NCI-H69 (cell line): ENCODE measurements around the gene BCKDK.
"Not testable (repeated sequence)": the region's sequence is repeated elsewhere in the genome, so short reads cannot be mapped to it uniquely, and the experiment has no call there.

Source experiments
- DNase-seq: peaks from one replicate; lab custom pipeline; 2025; lab: John Stamatoyannopoulos, UW

BCKDK gene

GRCh38 chr16:31127182-31127581 is 19.0 kb downstream of the BCKDK start:
- no peak for DNase-seq

GRCh38 chr16:31128711-31129567 is 20.8 kb downstream of the BCKDK start:
- no peak for DNase-seq

- no peak for DNase-seq
Observed at GRCh38 chr16:31129568-31130335, 21.6 kb downstream of the BCKDK start.

GRCh38 chr16:31130336-31130891 is 22.2 kb downstream of the BCKDK start:
- no peak for DNase-seq

DNA sequence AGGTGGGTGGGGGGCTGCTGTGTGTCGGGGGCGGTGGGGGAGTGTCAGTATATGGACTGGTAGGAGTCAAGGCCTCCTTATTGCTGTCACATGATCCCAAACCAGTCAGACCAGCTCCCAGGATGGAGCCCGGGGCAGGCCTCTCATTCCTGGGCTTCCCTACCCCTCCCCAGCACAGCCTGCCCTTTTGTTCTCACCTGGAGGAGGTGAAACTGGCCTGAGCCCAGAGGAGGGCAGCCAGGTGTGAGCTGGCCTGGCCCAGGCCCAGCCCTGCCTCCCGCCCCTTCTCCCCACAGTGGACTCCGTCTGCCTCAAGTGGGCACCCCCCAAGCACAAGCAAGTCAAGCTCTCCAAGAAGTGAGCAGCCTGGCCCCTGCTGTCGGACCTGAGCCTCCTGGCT is 22.7 kb downstream of the BCKDK start:
- no peak for DNase-seq

GRCh38 chr16:31131416-31131815 is 23.2 kb downstream of the BCKDK start:
- DNase-seq: no peak

DNA sequence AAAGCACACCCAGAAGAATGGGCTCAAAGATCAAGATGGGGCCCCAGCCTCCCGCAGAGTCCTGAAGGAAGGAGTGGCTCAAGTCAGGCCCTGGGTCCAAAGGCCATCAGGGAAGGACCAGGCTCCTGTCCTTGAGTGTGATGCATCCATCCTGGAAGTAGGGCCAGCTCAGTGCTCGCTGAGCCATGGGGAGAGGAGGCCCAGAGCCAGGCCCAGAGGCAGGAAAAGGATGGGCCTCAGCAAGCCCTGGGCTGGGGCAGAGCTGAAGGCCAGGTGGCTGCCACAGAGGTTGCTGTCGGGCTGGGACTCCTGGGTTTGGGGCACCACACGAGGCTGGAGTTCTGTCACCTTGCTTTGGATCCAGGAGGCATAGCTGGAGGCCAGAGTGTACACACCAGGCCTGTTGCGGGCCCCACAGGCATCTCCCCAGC is 23.7 kb downstream of the BCKDK start:
- no peak for DNase-seq

DNA sequence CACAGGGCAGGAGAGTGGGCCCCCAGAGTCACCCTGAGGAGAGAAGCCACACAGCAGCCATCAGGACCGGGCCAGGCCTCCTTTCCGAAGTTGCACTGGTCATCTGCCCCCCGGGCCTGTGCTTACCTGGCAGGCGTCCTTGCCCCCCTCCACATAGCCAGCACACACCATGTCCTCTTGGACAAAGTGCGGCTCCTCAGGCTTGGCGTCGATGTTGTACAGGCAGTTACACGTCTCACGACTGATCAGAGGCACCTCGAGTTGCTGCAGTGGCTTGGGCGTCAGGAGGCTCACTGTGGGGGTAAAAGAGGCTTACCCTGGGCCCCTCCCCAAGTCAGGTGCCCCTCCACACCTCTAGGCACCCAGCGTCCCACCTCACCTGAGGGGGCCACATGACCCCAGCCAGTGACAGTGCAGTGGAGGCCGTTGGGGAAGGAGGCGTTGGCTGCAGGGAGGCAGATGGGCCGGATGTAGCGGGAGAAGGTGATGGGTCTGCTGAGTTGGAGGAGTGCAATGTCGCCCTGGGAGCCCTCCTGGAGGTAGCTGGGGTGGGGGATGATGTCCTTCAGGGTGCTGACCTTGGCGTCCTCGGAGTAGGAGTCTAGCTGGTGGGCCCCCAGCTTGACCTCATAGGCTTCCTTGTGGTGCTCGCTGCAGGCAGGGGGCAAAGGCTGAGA is 24.3 kb downstream of the BCKDK start:
- DNase-seq: no peak

DNA sequence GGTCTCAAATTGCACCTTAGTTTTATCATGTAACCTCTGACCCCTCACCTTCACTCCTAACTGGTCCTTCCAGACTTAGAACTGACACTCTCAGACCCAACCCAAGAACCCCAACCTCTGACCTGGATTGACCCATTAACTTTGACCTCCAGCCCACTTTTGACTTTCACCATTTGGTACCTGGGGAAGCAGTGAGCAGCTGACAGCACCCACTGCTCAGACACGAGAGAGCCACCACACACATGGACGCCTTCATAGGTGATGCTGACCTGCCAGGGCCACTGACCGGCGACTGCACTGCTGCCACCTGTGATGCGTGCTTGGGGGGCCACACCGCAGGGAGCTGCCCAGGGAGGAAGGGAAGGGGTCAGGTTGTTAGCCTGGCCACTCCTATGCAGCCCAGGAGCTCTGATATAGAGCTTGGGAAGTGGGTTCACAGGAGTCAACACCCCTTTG is 24.9 kb downstream of the BCKDK start:
- no peak for DNase-seq

DNA sequence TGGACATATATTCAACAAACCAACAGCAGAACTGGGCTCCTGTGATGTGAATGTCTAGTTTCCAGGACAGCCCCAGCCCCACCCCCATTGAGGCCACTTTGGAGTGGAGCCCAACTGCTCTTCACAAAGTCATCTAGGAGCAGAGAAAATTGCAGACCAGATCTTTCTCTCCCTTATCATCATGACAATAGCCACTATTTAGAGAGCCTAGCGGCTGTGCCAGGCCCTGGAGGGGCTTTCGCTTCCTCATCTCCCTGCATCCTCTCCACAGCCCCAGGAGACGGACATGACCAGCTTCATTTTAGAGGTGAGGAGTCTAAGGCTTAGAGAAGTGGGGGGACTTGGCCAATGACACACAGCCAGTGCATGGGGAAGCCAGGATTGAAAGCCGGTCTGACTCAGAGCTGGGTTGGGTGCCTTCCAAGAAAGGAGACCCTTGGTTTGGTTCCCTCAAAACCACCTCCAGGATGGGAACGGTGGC is 25.9 kb downstream of the BCKDK start:
- peak; percentile 44 for DNase-seq

- DNase-seq: peak; percentile 85
Observed at GRCh38 chr16:31134625-31135534, 26.7 kb downstream of the BCKDK start.

DNA sequence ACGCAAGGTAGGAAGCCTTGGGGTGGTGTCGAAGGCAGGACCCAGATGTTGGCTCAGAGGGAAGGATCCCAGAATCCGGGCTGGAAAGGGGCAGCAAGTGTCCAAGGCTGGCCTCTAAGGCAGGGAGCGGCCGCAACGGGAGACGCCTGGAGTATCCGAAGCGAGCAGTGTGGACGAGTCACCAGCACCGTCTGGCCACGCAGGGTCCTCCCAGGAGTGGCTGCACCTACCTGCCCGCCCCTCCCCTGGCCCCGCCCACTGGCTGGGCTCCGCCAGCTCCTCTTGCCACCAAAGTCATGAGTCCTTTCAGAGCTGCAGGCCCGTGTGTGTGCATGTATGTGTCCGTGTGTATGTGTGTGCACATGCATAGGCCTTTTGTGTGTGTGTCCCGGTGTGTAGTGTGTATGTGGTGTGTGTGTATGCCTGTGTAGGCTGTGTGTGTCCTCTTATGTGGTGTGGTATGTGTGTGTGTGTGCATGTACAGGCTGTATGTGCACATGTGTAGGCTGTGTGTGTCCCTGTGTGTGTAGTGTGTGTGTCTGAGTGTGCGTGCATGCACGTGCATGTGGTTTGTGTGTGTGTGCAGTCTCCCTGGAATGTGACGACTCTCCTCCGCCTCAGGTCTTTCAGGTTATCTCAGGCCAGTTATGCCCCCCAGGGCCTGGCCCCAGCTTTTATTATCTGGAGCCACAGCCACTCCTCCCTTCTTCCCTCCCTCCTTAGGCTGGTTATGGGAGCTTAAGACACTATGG is 27.5 kb downstream of the BCKDK start, which contains the start of gene PRSS8:
PRSS8 (minus strand) TSS at position 193 of the 752 bp plus-strand sequence. CDS start 229 bp downstream, outside the sequence.
- DNase-seq: peak; percentile 69

- DNase-seq: no peak
Observed at GRCh38 chr16:31136287-31136662, 28.1 kb downstream of the BCKDK start.

DNA sequence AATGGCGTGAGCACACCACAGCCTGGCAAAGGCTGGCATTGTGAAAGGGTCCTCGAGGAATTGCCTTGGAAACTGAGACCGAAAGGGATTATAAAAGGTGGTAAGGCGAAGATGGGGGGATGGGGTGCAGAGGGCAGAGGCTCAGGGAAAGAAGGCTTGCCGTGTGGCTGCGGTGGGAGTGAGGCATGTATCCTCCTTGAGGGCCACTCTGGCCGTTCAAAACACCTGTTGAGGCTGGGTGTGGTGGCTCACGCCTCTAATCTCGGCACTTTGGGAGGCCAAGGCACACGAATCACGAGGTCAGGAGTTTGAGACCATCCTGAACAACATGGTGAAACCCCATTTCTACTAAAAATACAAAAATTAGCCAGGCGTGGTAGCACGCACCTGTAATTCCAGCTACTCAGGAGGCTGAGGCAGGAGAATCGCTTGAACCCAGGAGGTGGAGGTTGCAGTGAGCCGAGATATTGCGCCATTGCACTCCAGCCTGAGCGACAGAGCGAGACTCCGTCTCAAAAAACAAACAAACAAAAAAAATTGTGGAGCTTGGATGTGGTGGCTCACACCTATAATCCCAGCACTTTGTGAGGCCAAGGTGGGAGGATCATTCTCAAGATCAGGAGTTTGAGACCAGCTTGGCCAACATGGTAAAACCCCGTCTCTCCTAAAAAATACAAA is 28.8 kb downstream of the BCKDK start:
- DNase-seq: not testable (repeated sequence)

- DNase-seq: no peak
Observed at GRCh38 chr16:31138621-31139578, 30.7 kb downstream of the BCKDK start.

DNA sequence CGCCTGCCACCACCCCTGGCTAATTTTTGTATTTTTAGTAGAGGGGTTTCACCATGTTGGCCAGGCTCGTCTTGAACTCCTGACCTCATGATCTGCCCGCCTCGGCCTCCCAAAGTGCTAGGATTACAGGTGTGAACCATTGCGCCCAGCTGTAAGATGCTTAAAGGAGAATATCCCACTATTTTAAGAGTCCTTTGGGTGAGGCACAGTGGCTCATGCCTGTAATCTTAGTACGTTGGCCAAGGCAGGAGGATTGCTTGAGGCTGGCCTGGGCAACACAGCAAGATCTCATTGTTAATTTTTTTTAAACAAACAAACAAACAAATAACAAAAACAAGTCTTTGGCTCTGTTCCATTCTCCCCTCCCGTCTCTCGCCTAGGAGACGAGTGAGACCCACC is 32.9 kb downstream of the BCKDK start:
- not testable (repeated sequence) for DNase-seq

GRCh38 chr16:31141489-31142108 is 33.4 kb downstream of the BCKDK start:
- peak; percentile 78 for DNase-seq
